ENCODE results near the gene PPAN. TPM values are rescaled to one million over a fixed set of nuclear protein-coding genes. Genes with fewer than 3 reads are reported as not detected.
A peak's percentile ranks its signal among the peaks of the same experiment; 100 is the strongest.

The PPAN gene
- total RNA-seq, 3 donors from 2014 or later, result 479 to 497 (median 489) TPM

DNA sequence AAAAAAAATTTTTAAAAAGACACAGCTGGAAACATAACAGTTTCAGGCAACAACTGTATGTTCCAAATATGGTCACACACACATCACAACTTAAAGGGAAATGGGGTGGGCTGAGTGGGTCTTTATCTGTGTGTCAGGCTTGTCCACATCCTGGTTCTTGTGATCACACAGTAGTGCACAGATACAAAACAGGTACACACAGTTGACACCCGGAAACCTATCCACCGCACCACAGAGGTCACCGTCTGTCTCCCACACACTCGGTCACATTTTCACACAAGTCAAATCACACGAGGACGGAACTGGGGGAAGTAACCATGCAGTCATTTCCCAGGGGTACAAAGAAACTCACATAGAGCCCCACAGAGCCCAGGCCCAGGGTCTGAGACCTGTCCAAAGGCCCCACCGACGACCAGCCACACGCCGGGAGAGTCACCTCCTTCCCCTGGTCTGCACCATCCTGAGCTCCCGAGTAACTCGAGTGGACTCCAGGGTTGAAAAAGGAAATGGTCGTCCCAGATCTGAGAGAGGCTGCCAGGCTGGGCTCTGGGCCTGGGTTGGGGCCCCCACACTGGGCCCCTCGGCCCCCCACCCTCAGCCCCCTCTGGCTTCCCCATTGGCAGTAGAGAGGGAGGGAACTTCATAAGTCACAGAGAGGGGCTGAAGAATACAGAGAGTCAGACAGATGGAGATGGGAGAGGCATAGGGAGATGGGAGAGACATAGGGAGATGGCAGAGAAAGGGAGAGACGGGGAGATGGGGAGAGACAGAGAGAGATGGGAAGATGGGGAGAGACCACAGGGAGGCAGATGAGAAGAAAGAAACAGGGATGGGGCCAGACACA is 1.3 kb upstream of the PPAN start:
- Mint-ChIP-seq H3K9me3 (no peaks in the 10 kb centered on the region), H3K36me3 (ENCODE audit: insufficient read depth) (peaks cover 24% of the 10 kb centered on the region), H3K4me1 (ENCODE audit: low read depth) (peaks cover 58% of the 10 kb centered on the region), H3K27me3 (ENCODE audit: low read depth) (no peaks in the 10 kb centered on the region), H3K4me3 (peak overlapping the region; percentile 97)
- DNase-seq (peak; percentile 70), ATAC-seq (peak; percentile 46 to 64)

- Mint-ChIP-seq H3K4me3 (peak overlapping the region; percentile 97), H3K9me3 (no peaks in the 10 kb centered on the region), H3K36me3 (ENCODE audit: insufficient read depth) (peaks cover 25% of the 10 kb centered on the region), H3K4me1 (ENCODE audit: low read depth) (peaks cover 61% of the 10 kb centered on the region), H3K27me3 (ENCODE audit: low read depth) (no peaks in the 10 kb centered on the region)
- peak; percentile 53 to 66 for ATAC-seq
- peak; percentile 80 for DNase-seq
Observed at GRCh38 chr19:10105509-10106099, 558 bp upstream of the PPAN start.

DNA sequence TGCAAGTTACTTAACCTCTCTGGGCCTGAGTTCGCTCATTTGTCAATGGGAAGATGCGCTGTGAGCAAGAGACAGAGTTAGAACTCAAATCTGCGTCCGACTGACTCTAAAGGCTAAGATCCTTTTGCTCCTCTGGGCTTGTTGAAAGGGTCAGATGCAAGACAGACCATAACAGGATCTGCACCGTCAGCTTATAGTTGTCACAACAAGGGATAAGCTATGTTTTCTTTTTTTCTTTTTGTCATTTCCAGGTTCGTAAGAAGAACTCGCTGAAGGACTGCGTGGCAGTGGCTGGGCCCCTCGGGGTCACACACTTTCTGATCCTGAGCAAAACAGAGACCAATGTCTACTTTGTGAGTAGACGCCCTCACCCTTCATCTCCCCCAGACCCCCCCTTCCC is 1.1 kb downstream of the PPAN start:
- H3K4me3 Mint-ChIP-seq, result peak overlapping the region; percentile 97

GRCh38 chr19:10107817-10108367 is 1.7 kb downstream of the PPAN start:
- Mint-ChIP-seq H3K4me3 (peak overlapping the region; percentile 97), H3K36me3 (ENCODE audit: insufficient read depth) (peaks cover 33% of the 10 kb centered on the region), H3K9me3 (no peaks in the 10 kb centered on the region), H3K27me3 (ENCODE audit: low read depth) (no peaks in the 10 kb centered on the region), H3K4me1 (ENCODE audit: low read depth) (peaks cover 69% of the 10 kb centered on the region)
- no peak for DNase-seq
- ATAC-seq, result no peak

More for the DNA sequence above, 1.1 kb downstream of the PPAN start:
- Mint-ChIP-seq H3K9me3 (no peaks in the 10 kb centered on the region), H3K4me1 (ENCODE audit: low read depth) (peaks cover 69% of the 10 kb centered on the region), H3K36me3 (ENCODE audit: insufficient read depth) (peaks cover 33% of the 10 kb centered on the region), H3K27me3 (ENCODE audit: low read depth) (no peaks in the 10 kb centered on the region)
- ATAC-seq (no peak), DNase-seq (no peak)

- H3K27me3 Mint-ChIP-seq (ENCODE audit: low read depth), result no peaks in the 10 kb centered on the region
- peaks cover 34% of the 10 kb centered on the region for H3K36me3 Mint-ChIP-seq (ENCODE audit: insufficient read depth)
- H3K4me3 Mint-ChIP-seq, result peak overlapping the region; percentile 54
- peaks cover 65% of the 10 kb centered on the region for H3K4me1 Mint-ChIP-seq (ENCODE audit: low read depth)
- ATAC-seq (no peak), DNase-seq (no peak)
- H3K9me3 Mint-ChIP-seq, result no peaks in the 10 kb centered on the region
Observed at GRCh38 chr19:10109528-10109927, 3.4 kb downstream of the PPAN start.

DNA sequence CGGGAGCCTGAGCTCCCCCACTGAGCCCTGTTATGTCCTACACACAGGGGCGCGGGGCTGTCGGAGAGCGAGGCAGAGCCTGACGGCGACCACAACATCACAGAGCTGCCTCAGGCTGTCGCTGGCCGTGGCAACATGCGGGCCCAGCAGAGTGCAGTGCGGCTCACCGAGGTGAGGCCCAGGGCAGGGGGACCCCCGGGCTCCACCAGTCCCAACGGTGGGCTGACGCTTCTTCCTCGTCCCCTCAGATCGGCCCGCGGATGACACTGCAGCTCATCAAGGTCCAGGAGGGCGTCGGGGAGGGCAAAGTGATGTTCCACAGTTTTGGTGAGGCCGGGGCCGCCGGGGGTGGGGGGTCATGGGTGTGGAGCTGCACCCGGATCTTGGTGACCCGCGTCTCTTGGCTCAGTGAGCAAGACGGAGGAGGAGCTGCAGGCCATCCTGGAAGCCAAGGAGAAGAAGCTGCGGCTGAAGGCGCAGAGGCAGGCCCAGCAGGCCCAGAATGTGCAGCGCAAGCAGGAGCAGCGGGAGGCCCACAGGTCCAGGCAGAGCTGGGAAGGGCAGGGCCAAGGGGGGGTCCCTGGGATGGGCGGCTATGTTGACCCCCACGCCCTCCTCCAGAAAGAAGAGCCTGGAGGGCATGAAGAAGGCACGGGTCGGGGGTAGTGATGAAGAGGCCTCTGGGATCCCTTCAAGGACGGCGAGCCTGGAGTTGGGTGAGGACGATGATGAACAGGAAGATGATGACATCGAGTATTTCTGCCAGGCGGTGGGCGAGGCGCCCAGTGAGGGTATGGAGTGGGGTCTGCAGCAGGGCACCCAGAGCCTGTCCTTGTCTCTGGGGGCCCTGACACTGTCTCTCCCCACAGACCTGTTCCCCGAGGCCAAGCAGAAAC is 4.2 kb downstream of the PPAN start:
- Mint-ChIP-seq H3K27me3 (ENCODE audit: low read depth) (no peaks in the 10 kb centered on the region), H3K36me3 (ENCODE audit: insufficient read depth) (peaks cover 37% of the 10 kb centered on the region), H3K4me3 (peak overlapping the region; percentile 60), H3K9me3 (no peaks in the 10 kb centered on the region), H3K4me1 (ENCODE audit: low read depth) (peaks cover 59% of the 10 kb centered on the region)
- ATAC-seq, result no peak
- no peak for DNase-seq

GRCh38 chr19:10110972-10111317 is 4.8 kb downstream of the PPAN start:
- no peak for DNase-seq
- peaks cover 37% of the 10 kb centered on the region for H3K36me3 Mint-ChIP-seq (ENCODE audit: insufficient read depth)
- H3K27me3 Mint-ChIP-seq (ENCODE audit: low read depth), result no peaks in the 10 kb centered on the region
- H3K4me3 Mint-ChIP-seq, result peak overlapping the region; percentile 60
- peaks cover 54% of the 10 kb centered on the region for H3K4me1 Mint-ChIP-seq (ENCODE audit: low read depth)
- no peak for ATAC-seq
- H3K9me3 Mint-ChIP-seq, result no peaks in the 10 kb centered on the region

DNA sequence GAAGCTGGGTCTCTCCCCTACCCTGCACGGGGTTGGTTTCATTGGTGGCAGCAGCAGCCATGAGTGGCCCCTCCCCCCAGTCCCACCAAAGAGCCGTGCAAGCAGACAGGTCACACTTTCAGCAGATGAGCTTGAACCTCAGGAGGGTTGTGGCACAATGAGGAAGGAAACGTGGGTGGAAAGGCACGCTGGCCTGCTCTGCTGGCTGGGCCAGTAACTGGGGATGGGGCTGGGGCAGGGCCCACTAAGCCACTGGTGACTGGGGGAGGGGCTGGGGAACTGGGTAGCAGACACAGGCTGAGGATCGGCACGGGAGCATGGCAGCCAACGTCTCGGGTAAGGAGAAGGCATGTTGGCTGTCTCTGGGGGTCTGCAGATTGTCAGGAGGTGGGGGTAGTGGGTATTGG is 5.2 kb downstream of the PPAN start, which contains the start of gene P2RY11:
Gene P2RY11 (plus strand): TSS at position 289 of the 407 bp plus-strand sequence. CDS start 29 bp downstream, at position 318.
- Mint-ChIP-seq H3K36me3 (ENCODE audit: insufficient read depth) (peaks cover 41% of the 10 kb centered on the region), H3K27me3 (ENCODE audit: low read depth) (no peaks in the 10 kb centered on the region), H3K9me3 (no peaks in the 10 kb centered on the region), H3K4me1 (ENCODE audit: low read depth) (peaks cover 57% of the 10 kb centered on the region), H3K4me3 (peak within 1 kb of the TSS; percentile 64)
- ATAC-seq (no peak), DNase-seq (peak; percentile 22)

GRCh38 chr19:10112037-10112761 is 6.0 kb downstream of the PPAN start:
- ATAC-seq, result peak; percentile 27 to 47
- H3K4me1 Mint-ChIP-seq (ENCODE audit: low read depth), result peaks cover 57% of the 10 kb centered on the region
- H3K36me3 Mint-ChIP-seq (ENCODE audit: insufficient read depth), result peaks cover 35% of the 10 kb centered on the region
- H3K4me3 Mint-ChIP-seq, result peak overlapping the region; percentile 64
- no peaks in the 10 kb centered on the region for H3K9me3 Mint-ChIP-seq
- DNase-seq, result peak; percentile 45
- H3K27me3 Mint-ChIP-seq (ENCODE audit: low read depth), result no peaks in the 10 kb centered on the region

DNA sequence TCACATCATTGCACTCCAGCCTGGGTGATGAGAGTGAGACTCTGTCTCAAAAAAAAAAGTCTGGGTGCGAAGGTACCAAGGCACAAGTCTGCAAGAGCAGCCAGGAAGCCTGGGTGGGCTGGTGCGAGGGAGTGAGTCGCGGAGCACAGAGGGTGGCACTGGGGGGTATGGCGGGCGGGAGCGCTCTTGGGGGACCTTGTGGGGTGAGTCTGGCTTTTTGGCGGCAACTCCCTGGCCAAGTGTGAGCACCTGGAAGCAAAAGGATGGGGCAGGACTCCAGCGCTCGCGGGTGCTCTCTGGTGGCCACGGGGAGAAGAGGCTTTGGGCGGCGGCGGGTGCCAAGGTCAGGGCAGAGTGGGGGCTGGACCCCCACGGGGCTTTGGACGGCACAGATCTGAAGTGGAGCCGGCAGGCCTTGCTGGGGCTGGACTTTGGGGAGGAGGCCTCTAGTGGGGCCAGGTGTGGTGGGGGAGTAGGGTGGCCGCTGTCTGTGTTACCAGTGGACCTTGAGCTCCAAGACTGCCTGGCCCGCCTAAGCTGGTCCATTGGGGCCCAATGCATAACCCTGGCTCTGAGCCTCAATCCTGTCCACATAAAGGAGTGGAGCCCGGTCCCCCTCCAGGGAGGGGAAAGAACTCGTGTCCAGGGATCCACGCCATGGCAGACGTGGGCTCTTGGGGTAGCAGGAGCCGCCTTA is 6.9 kb downstream of the PPAN start:
- DNase-seq, result peak; percentile 65
- Mint-ChIP-seq H3K27me3 (ENCODE audit: low read depth) (no peaks in the 10 kb centered on the region), H3K9me3 (no peaks in the 10 kb centered on the region), H3K4me1 (ENCODE audit: low read depth) (peaks cover 57% of the 10 kb centered on the region), H3K36me3 (ENCODE audit: insufficient read depth) (peaks cover 29% of the 10 kb centered on the region), H3K4me3 (peak overlapping the region; percentile 64)
- ATAC-seq, result peak; percentile 41

DNA sequence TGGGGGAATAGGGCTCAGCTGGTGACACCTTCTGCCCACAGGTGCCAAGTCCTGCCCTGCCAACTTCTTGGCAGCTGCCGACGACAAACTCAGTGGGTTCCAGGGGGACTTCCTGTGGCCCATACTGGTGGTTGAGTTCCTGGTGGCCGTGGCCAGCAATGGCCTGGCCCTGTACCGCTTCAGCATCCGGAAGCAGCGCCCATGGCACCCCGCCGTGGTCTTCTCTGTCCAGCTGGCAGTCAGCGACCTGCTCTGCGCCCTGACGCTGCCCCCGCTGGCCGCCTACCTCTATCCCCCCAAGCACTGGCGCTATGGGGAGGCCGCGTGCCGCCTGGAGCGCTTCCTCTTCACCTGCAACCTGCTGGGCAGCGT is 7.4 kb downstream of the PPAN start:
- DNase-seq (no peak), ATAC-seq (peak; percentile 1)
- Mint-ChIP-seq H3K27me3 (ENCODE audit: low read depth) (no peaks in the 10 kb centered on the region), H3K4me3 (no peak overlapping the region), H3K9me3 (no peaks in the 10 kb centered on the region), H3K4me1 (ENCODE audit: low read depth) (peaks cover 57% of the 10 kb centered on the region), H3K36me3 (ENCODE audit: insufficient read depth) (peaks cover 27% of the 10 kb centered on the region)

DNA sequence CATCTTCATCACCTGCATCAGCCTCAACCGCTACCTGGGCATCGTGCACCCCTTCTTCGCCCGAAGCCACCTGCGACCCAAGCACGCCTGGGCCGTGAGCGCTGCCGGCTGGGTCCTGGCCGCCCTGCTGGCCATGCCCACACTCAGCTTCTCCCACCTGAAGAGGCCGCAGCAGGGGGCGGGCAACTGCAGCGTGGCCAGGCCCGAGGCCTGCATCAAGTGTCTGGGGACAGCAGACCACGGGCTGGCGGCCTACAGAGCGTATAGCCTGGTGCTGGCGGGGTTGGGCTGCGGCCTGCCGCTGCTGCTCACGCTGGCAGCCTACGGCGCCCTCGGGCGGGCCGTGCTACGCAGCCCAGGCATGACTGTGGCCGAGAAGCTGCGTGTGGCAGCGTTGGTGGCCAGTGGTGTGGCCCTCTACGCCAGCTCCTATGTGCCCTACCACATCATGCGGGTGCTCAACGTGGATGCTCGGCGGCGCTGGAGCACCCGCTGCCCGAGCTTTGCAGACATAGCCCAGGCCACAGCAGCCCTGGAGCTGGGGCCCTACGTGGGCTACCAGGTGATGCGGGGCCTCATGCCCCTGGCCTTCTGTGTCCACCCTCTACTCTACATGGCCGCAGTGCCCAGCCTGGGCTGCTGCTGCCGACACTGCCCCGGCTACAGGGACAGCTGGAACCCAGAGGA is 7.9 kb downstream of the PPAN start:
- ATAC-seq (no peak), DNase-seq (no peak)
- peak overlapping the region; percentile 19 for H3K4me3 Mint-ChIP-seq
- H3K27me3 Mint-ChIP-seq (ENCODE audit: low read depth), result no peaks in the 10 kb centered on the region
- peaks cover 32% of the 10 kb centered on the region for H3K36me3 Mint-ChIP-seq (ENCODE audit: insufficient read depth)
- H3K4me1 Mint-ChIP-seq (ENCODE audit: low read depth), result peaks cover 61% of the 10 kb centered on the region
- H3K9me3 Mint-ChIP-seq, result no peaks in the 10 kb centered on the region

All from activated T-cell treated with anti-CD3 and anti-CD28 coated beads, Interleukin-2, amount 50 U/mL, for 4 hours (primary cell).